GM12874 (cell line): ENCODE results near the gene PIWIL4.

Source experiments
- CTCF ChIP-seq: IDR thresholded peaks from 2 replicates; pipeline ENCODE4 v1.5.1; 2011; ENCODE audit warnings: low read depth, mild to moderate bottlenecking, control low read depth, low read length, moderate library complexity; ENCODE audit not compliant: insufficient read depth

Gene PIWIL4

GRCh38 chr11:94583213-94583865 lies 16.2 kb downstream of the PIWIL4 start:
- TF ChIP-seq CTCF, result no peak

GRCh38 chr11:94583866-94584500 lies 16.8 kb downstream of the PIWIL4 start:
- TF ChIP-seq CTCF, result no peak

- TF ChIP-seq CTCF, result no peak
Observed at GRCh38 chr11:94584978-94585377, 17.8 kb downstream of the PIWIL4 start.

- no peak for TF ChIP-seq CTCF
Observed at GRCh38 chr11:94585399-94585798, 18.2 kb downstream of the PIWIL4 start.

- no peak for TF ChIP-seq CTCF
Observed at GRCh38 chr11:94586546-94586945, 19.4 kb downstream of the PIWIL4 start.

GRCh38 chr11:94586978-94587377 lies 19.8 kb downstream of the PIWIL4 start:
- TF ChIP-seq CTCF, result no peak

- no peak for TF ChIP-seq CTCF
Observed at GRCh38 chr11:94588366-94588942, 21.3 kb downstream of the PIWIL4 start.
